Muscle of leg (tissue), 11 donors: ENCODE measurements around the gene CEP72. TPM values are rescaled to one million over a fixed set of nuclear protein-coding genes. Genes with fewer than 3 reads are reported as not detected.
"Not testable (repeated sequence)": the region's sequence is repeated elsewhere in the genome, so short reads cannot be mapped to it uniquely, and the experiment has no call there.

ENCODE experiments used
- DNase-seq: peaks from one replicate; pipeline ENCODE4 v3.0.0; 2013
- H3K27ac ChIP-seq: one replicate; pipeline ENCODE4 v1.5.1; 2013; ENCODE audit warnings: mild to moderate bottlenecking, low read length, control low read depth
- H3K27me3 ChIP-seq: one replicate; pipeline ENCODE4 v1.6.1; 2013; ENCODE audit warnings: low read length; ENCODE audit not compliant: control insufficient read depth, insufficient read depth
- H3K36me3 ChIP-seq: one replicate; pipeline ENCODE4 v1.6.1; 2013; ENCODE audit warnings: low read length; ENCODE audit not compliant: control insufficient read depth, insufficient read depth
- H3K4me1 ChIP-seq: one replicate; pipeline ENCODE4 v1.6.1; 2013; ENCODE audit warnings: low read length; ENCODE audit not compliant: control insufficient read depth, insufficient read depth
- H3K4me3 ChIP-seq: one replicate; pipeline ENCODE4 v1.5.1; 2013; ENCODE audit warnings: low read length, control low read depth
- H3K9me3 ChIP-seq: replicated peaks from 2 replicates; pipeline ENCODE4 v1.6.1; 2013; ENCODE audit warnings: low read depth, low read length; ENCODE audit not compliant: control insufficient read depth
- WGBS: methylation state at CpG from one replicate; pipeline ENCODE4 v1.1.5; 2013; ENCODE audit warnings: missing lambda C conversion rate; ENCODE audit not compliant: insufficient coverage; 5-methylcytosine and 5-hydroxymethylcytosine counted together
- polyA plus RNA-seq, 8 donors: library from polyadenylated mRNA; unstranded; fragments of 120-200 nt; gene quantifications; one replicate each; pipeline versions ENCODE4 v1.2.1 to v1.2.3, GENCODE V29; 2013; ENCODE audit warnings: inconsistent platforms in 1 of 8, low replicate concordance in 1 of 8; ENCODE audit not compliant: insufficient read length in 8 of 8, insufficient read depth in 1 of 8
- total RNA-seq: library from RNA; stranded (reverse); fragments of 120-200 nt; gene quantifications from one replicate; pipeline ENCODE4 v1.2.4, GENCODE V29; 2013

Gene CEP72
- total and polyA plus RNA-seq, 9 donors = 3.0 to 5.1 (median 4.1) TPM

- DNase-seq, H3K4me1 ChIP-seq, H3K9me3 ChIP-seq, H3K27me3 ChIP-seq, H3K4me3 ChIP-seq, H3K36me3 ChIP-seq, H3K27ac ChIP-seq: not testable (repeated sequence)
- WGBS = 91% methylated on average over 4 of the region's 6 CpGs
These were observed 7.0 kb upstream of the CEP72 start for GRCh38 chr5:605090-605489.

GRCh38 chr5:606061-606460, 6.1 kb upstream of the CEP72 start:
- H3K4me1 ChIP-seq = peaks cover under 1% of the 10 kb centered on the region
- no peak for DNase-seq
- H3K4me3 ChIP-seq = no peak overlapping the region
- H3K27ac ChIP-seq = no peak overlapping the region
- H3K36me3 ChIP-seq = no peaks in the 10 kb centered on the region
- peaks cover 6% of the 10 kb centered on the region for H3K27me3 ChIP-seq
- 87% methylated on average over 8 of the region's 8 CpGs for WGBS
- no peaks in the 10 kb centered on the region for H3K9me3 ChIP-seq

GRCh38 chr5:606526-607399, 5.4 kb upstream of the CEP72 start:
- no peak for DNase-seq
- H3K36me3 ChIP-seq = no peaks in the 10 kb centered on the region

GRCh38 chr5:607541-608428, 4.4 kb upstream of the CEP72 start:
- Histone ChIP-seq H3K27me3 (peaks cover 5% of the 10 kb centered on the region), H3K4me3 (no peak overlapping the region)

More at GRCh38 chr5:606526-607399, 5.4 kb upstream of the CEP72 start:
- H3K9me3 ChIP-seq = no peaks in the 10 kb centered on the region
- WGBS = 68% methylated on average over 16 of the region's 21 CpGs
- H3K27ac ChIP-seq = no peak overlapping the region
- no peak overlapping the region for H3K4me3 ChIP-seq
- H3K27me3 ChIP-seq = peaks cover 6% of the 10 kb centered on the region
- peaks cover 6% of the 10 kb centered on the region for H3K4me1 ChIP-seq

GRCh38 chr5:608429-609370, 3.4 kb upstream of the CEP72 start:
- H3K4me1 ChIP-seq = peaks cover 13% of the 10 kb centered on the region
- DNase-seq = no peak
- WGBS = 82% methylated on average over 29 of the region's 31 CpGs
- H3K27ac ChIP-seq = no peak overlapping the region
- peaks cover 2% of the 10 kb centered on the region for H3K9me3 ChIP-seq
- no peak overlapping the region for H3K4me3 ChIP-seq
- no peaks in the 10 kb centered on the region for H3K36me3 ChIP-seq
- H3K27me3 ChIP-seq = peaks cover 2% of the 10 kb centered on the region

More at GRCh38 chr5:607541-608428, 4.4 kb upstream of the CEP72 start:
- peaks cover 9% of the 10 kb centered on the region for H3K4me1 ChIP-seq
- H3K27ac ChIP-seq = no peak overlapping the region
- 78% methylated on average over 35 of the region's 37 CpGs for WGBS
- no peak for DNase-seq
- H3K9me3 ChIP-seq = no peaks in the 10 kb centered on the region
- H3K36me3 ChIP-seq = no peaks in the 10 kb centered on the region

GRCh38 chr5:609506-609905, 2.6 kb upstream of the CEP72 start:
- Histone ChIP-seq H3K9me3 (peaks cover 2% of the 10 kb centered on the region), H3K27ac (no peak overlapping the region), H3K4me1 (peaks cover 13% of the 10 kb centered on the region), H3K4me3 (no peak overlapping the region), H3K27me3 (peaks cover 2% of the 10 kb centered on the region), H3K36me3 (no peaks in the 10 kb centered on the region)
- no peak for DNase-seq
- WGBS = 85% methylated on average over 5 of the region's 5 CpGs

- no peak overlapping the region for H3K4me3 ChIP-seq
- DNase-seq = no peak
- peaks cover 2% of the 10 kb centered on the region for H3K9me3 ChIP-seq
- H3K36me3 ChIP-seq = no peaks in the 10 kb centered on the region
- WGBS = 85% methylated on average over 8 of the region's 9 CpGs
- H3K27ac ChIP-seq = no peak overlapping the region
- H3K27me3 ChIP-seq = peaks cover 2% of the 10 kb centered on the region
- peaks cover 13% of the 10 kb centered on the region for H3K4me1 ChIP-seq
These were observed 2.0 kb upstream of the CEP72 start for GRCh38 chr5:610011-610743.

GRCh38 chr5:610744-611730, 1.1 kb upstream of the CEP72 start:
- no peaks in the 10 kb centered on the region for H3K36me3 ChIP-seq
- H3K4me1 ChIP-seq = peaks cover 13% of the 10 kb centered on the region
- peak overlapping the region; percentile 81 for H3K4me3 ChIP-seq
- H3K27me3 ChIP-seq = peaks cover 2% of the 10 kb centered on the region
- H3K9me3 ChIP-seq = peaks cover 4% of the 10 kb centered on the region
- H3K27ac ChIP-seq = no peak overlapping the region
- 39% methylated on average over 8 of the region's 11 CpGs for WGBS
- no peak for DNase-seq
